22Rv1 (cell line): ENCODE results near the gene MSH6.
"Not testable (repeated sequence)": the region's sequence is repeated elsewhere in the genome, so short reads cannot be mapped to it uniquely, and the experiment has no call there.

Source experiments
- H3K27ac ChIP-seq: fragments of 450-650 bp; 2 replicates; pipeline ENCODE4 v1.5.1; 2017
- CTCF ChIP-seq: fragments of 450-650 bp; IDR thresholded peaks from 2 replicates; pipeline ENCODE4 v1.5.1; 2017; ENCODE audit warnings: mild to moderate bottlenecking
- ZFX ChIP-seq: fragments of 450-650 bp; IDR thresholded peaks from 2 replicates; pipeline ENCODE4 v1.6.1; 2017; ENCODE audit warnings: antibody characterized with exemption, borderline replicate concordance

Gene MSH6

GRCh38 chr2:47844162-47844561, 61.2 kb downstream of the MSH6 start:
- TF ChIP-seq ZFX (no peak), CTCF (no peak)
- no peak overlapping the region for H3K27ac ChIP-seq

GRCh38 chr2:47849368-47849767, 66.4 kb downstream of the MSH6 start:
- H3K27ac ChIP-seq: no peak overlapping the region
- TF ChIP-seq CTCF (no peak), ZFX (no peak)

- no peak overlapping the region for H3K27ac ChIP-seq
- TF ChIP-seq CTCF: no peak
- TF ChIP-seq ZFX: no peak
Observed at GRCh38 chr2:47850198-47850597, 67.3 kb downstream of the MSH6 start.

- not testable (repeated sequence) for H3K27ac ChIP-seq
Observed at GRCh38 chr2:47853067-47853777, 70.3 kb downstream of the MSH6 start.
